Fibroblast of lung (primary cell): ENCODE results near the gene ADCY9. TPM values are rescaled to one million over a fixed set of nuclear protein-coding genes. Genes with fewer than 3 reads are reported as not detected.

Source experiments
- DNase-seq, 2 donors: peaks; one replicate each; pipeline versions ENCODE4 v3.0.0 to v3.0.0-alpha.2; 2010; ENCODE audit warnings: low read depth in 2 of 2
- H2AFZ ChIP-seq: 2 replicates; pipeline ENCODE4 v1.5.1; 2012; ENCODE audit warnings: low read length, control low read depth, inconsistent platforms
- H3K27ac ChIP-seq: 2 replicates; pipeline ENCODE4 v1.5.1; 2011; ENCODE audit warnings: low read length, control low read depth; ENCODE audit not compliant: insufficient read depth
- H3K27me3 ChIP-seq: 2 replicates; pipeline ENCODE4 v1.5.1; 2011; ENCODE audit warnings: mild to moderate bottlenecking, low read length; ENCODE audit not compliant: control insufficient read depth, insufficient read depth
- H3K36me3 ChIP-seq: 2 replicates; pipeline ENCODE4 v1.5.1; 2011; ENCODE audit warnings: low read length; ENCODE audit not compliant: control insufficient read depth, insufficient read depth
- H3K4me1 ChIP-seq: 2 replicates; pipeline ENCODE4 v1.5.1; 2011; ENCODE audit warnings: low read length; ENCODE audit not compliant: control insufficient read depth, insufficient read depth; ENCODE audit errors: extremely low read depth
- H3K4me2 ChIP-seq: 2 replicates; pipeline ENCODE4 v1.5.1; 2011; ENCODE audit warnings: low read length, control low read depth; ENCODE audit not compliant: insufficient read depth; ENCODE audit errors: extremely low read depth
- H3K4me3 ChIP-seq, 4 experiments: fragments of 200-600 bp in 1 of 4; sonication (generic) in 1 of 4; replicated peaks in 1 of 4; 2 replicates each; pipeline ENCODE4 v1.5.1; 2011 to 2016; ENCODE audit warnings: low read length in 4 of 4, low read depth in 3 of 4, mild to moderate bottlenecking in 3 of 4, control low read depth in 2 of 4, inconsistent platforms in 1 of 4, mixed read lengths in 1 of 4; ENCODE audit not compliant: insufficient read depth in 1 of 4; ENCODE audit errors: control extremely low read depth in 1 of 4
- H3K79me2 ChIP-seq: 2 replicates; pipeline ENCODE4 v1.5.1; 2012; ENCODE audit warnings: mild to moderate bottlenecking, low read length, inconsistent platforms; ENCODE audit not compliant: control insufficient read depth, insufficient read depth
- H3K9ac ChIP-seq: 2 replicates; pipeline ENCODE4 v1.5.1; 2011; ENCODE audit warnings: mild to moderate bottlenecking, low read length, control low read depth; ENCODE audit not compliant: insufficient read depth
- H3K9me3 ChIP-seq: 2 replicates; pipeline ENCODE4 v1.5.1; 2012; ENCODE audit warnings: low read depth, low read length; ENCODE audit not compliant: control insufficient read depth, insufficient read depth
- H4K20me1 ChIP-seq: 2 replicates; pipeline ENCODE4 v1.5.1; 2011; ENCODE audit warnings: low read length; ENCODE audit not compliant: control insufficient read depth, insufficient read depth; ENCODE audit errors: extremely low read depth
- EZH2 ChIP-seq: IDR thresholded peaks from 2 replicates; pipeline ENCODE4 v1.5.1; 2012; ENCODE audit warnings: low read length, control low read depth, mild to moderate bottlenecking; ENCODE audit errors: missing control alignments
- polyA plus RNA-seq, 2 donors: library from polyadenylated mRNA; depleted of rRNA in 1 of 2; stranded (reverse) in 1 of 2; unstranded in 1 of 2; fragments of >200 nt; gene quantifications; 2 replicates each; pipeline ENCODE4 v1.2.1, GENCODE V29; 2011 to 2012; ENCODE audit warnings: missing spikeins in 1 of 2
- total RNA-seq: library from RNA; depleted of rRNA; stranded (reverse); fragments of >200 nt; gene quantifications from 2 replicates; pipeline ENCODE4 v1.2.1, GENCODE V29; 2014
- TF ChIP-seq, protein P1 (sequence below), 2 donors: IDR thresholded peaks in 1 of 2; conservative IDR thresholded peaks in 1 of 2; 1 replicate in 1 of 2; 2 replicates in 1 of 2; pipeline ENCODE4 v1.5.1; 2011 to 2012; ENCODE audit warnings: low read length in 2 of 2, control low read depth in 1 of 2, inconsistent platforms in 1 of 2, low read depth in 1 of 2, mild to moderate bottlenecking in 1 of 2

The ADCY9 gene
- total and polyA plus RNA-seq, 2 donors (not counting 1 experiment from before 2014, with no cell fraction given) = 22.1 to 37.0 TPM

DNA sequence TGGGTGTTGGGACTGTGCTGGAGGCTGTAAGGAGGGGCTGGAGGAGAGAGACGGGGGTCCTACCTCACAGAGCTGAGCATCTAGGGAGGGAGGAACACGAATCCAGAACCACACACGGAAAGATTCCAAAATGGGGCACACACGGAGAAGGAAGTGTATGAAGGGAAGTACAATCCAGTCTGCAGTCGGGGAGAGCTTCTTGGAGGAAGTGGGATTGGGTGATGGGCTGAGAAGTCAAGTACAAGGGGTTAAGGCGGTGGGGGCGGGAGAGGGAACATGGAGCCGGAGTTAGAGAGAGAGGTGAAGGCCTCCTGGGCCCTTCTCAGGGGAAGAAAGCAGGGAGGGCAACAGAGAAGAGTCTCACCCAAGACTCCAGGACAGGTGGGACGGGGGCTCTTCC, 128.2 kb downstream of the ADCY9 start:
- Histone ChIP-seq H3K9me3 (no peaks in the 10 kb centered on the region), H2AFZ (no peak overlapping the region), H3K4me2 (no peak overlapping the region), H3K27me3 (no peaks in the 10 kb centered on the region), H3K27ac (no peak overlapping the region), H3K36me3 (no peaks in the 10 kb centered on the region), H3K79me2 (no peaks in the 10 kb centered on the region), H4K20me1 (no peaks in the 10 kb centered on the region), H3K9ac (no peak overlapping the region), H3K4me1 (no peaks in the 10 kb centered on the region), H3K4me3 (no peak overlapping the region)
- DNase-seq = no peak
- TF ChIP-seq, protein P1, sequence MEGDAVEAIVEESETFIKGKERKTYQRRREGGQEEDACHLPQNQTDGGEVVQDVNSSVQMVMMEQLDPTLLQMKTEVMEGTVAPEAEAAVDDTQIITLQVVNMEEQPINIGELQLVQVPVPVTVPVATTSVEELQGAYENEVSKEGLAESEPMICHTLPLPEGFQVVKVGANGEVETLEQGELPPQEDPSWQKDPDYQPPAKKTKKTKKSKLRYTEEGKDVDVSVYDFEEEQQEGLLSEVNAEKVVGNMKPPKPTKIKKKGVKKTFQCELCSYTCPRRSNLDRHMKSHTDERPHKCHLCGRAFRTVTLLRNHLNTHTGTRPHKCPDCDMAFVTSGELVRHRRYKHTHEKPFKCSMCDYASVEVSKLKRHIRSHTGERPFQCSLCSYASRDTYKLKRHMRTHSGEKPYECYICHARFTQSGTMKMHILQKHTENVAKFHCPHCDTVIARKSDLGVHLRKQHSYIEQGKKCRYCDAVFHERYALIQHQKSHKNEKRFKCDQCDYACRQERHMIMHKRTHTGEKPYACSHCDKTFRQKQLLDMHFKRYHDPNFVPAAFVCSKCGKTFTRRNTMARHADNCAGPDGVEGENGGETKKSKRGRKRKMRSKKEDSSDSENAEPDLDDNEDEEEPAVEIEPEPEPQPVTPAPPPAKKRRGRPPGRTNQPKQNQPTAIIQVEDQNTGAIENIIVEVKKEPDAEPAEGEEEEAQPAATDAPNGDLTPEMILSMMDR (conservative IDR thresholded peaks at IDR 0.05 in 1 of 2, IDR thresholded peaks at IDR 0.05 in 1 of 2; ENCODE audit: low read depth in 1 of 2, low read length in 2 of 2) = no peak
- no peak for TF ChIP-seq EZH2

DNA sequence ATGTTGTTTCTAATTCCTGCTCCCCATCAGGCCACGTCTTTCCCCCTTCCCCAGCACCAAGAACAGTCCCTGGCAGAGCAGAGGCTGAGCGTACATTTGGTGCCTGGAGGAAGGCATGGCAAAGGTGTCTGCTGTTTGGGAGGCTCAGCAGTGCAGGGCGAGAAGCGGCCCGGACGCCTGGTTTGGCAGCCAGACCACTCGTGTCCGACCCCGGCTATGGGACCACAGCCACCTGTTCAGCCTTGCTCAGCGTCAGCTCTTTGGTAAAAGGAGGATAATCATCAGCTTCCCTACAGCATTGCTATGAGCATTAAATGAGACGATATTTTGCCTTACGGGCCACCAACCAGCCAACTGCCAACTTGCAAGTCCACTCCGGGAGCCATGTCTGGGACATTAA, 129.0 kb downstream of the ADCY9 start:
- Histone ChIP-seq H3K36me3 (peaks cover 4% of the 10 kb centered on the region), H3K27ac (no peak overlapping the region), H3K79me2 (no peaks in the 10 kb centered on the region), H2AFZ (no peak overlapping the region), H4K20me1 (no peaks in the 10 kb centered on the region), H3K4me1 (no peaks in the 10 kb centered on the region), H3K9me3 (no peaks in the 10 kb centered on the region), H3K27me3 (no peaks in the 10 kb centered on the region), H3K4me3 (no peak overlapping the region), H3K4me2 (no peak overlapping the region), H3K9ac (no peak overlapping the region)
- no peak for DNase-seq
- TF ChIP-seq EZH2 = no peak
- TF ChIP-seq, protein P1 (conservative IDR thresholded peaks at IDR 0.05 in 1 of 2, IDR thresholded peaks at IDR 0.05 in 1 of 2; ENCODE audit: low read depth in 1 of 2, low read length in 2 of 2) = no peak

DNA sequence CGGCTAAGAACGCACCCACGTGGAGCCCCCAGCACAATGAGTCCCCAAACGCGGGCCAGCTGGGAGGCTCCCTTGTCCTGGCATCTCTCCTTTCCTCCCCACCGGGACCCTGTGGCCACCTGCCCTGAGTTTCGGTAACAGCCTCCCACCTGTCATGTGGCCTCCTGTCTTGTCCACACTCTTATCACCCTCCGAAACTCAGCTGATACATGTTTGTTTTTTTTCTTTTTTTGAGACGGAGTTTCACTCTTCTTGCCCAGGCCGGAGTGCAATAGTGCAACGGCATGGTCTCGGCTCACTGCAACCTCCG, 130.1 kb downstream of the ADCY9 start:
- no peak overlapping the region for H3K4me3 ChIP-seq
- H3K4me2 ChIP-seq = no peak overlapping the region
- peaks cover 8% of the 10 kb centered on the region for H3K36me3 ChIP-seq
- no peak overlapping the region for H2AFZ ChIP-seq
- no peaks in the 10 kb centered on the region for H3K4me1 ChIP-seq
- DNase-seq = no peak
- no peaks in the 10 kb centered on the region for H3K9me3 ChIP-seq
- no peak for TF ChIP-seq EZH2
- TF ChIP-seq, protein P1 (conservative IDR thresholded peaks at IDR 0.05 in 1 of 2, IDR thresholded peaks at IDR 0.05 in 1 of 2; ENCODE audit: low read depth in 1 of 2, low read length in 2 of 2) = no peak
- no peaks in the 10 kb centered on the region for H3K27me3 ChIP-seq
- H3K79me2 ChIP-seq = no peaks in the 10 kb centered on the region
- H4K20me1 ChIP-seq = no peaks in the 10 kb centered on the region
- no peak overlapping the region for H3K27ac ChIP-seq
- no peak overlapping the region for H3K9ac ChIP-seq
